WERI-Rb-1 (cell line): ENCODE data around the gene TNFRSF4.

Experiments
- DNase-seq: peaks from one replicate; pipeline ENCODE4 v3.0.0-alpha.2; 2020
- H3K27ac ChIP-seq: fragments of 250-450 bp; sonication (Bioruptor Pico); 2 replicates; pipeline ENCODE4 v1.5.1; 2020; ENCODE audit warnings: mild to moderate bottlenecking, moderate library complexity
- H3K27me3 ChIP-seq: fragments of 250-450 bp; sonication (Bioruptor Pico); 2 replicates; pipeline ENCODE4 v1.5.1; 2021; ENCODE audit warnings: mild to moderate bottlenecking, low read depth, moderate library complexity; ENCODE audit not compliant: insufficient read depth, severe bottlenecking
- H3K36me3 ChIP-seq: fragments of 250-450 bp; sonication (Bioruptor Pico); 2 replicates; pipeline ENCODE4 v1.5.1; 2020; ENCODE audit warnings: mild to moderate bottlenecking, moderate library complexity
- H3K4me3 ChIP-seq: 2 replicates; pipeline ENCODE4 v1.5.1; 2011; ENCODE audit warnings: low read depth, mild to moderate bottlenecking, control low read depth, low read length
- H3K9me3 ChIP-seq: fragments of 250-450 bp; sonication (Bioruptor Pico); 2 replicates; pipeline ENCODE4 v1.5.1; 2021; ENCODE audit warnings: mild to moderate bottlenecking, moderate library complexity; ENCODE audit not compliant: severe bottlenecking
- TF ChIP-seq, protein P1 (sequence below): IDR thresholded peaks from 2 replicates; pipeline ENCODE4 v1.5.1; 2011; ENCODE audit warnings: low read depth, mild to moderate bottlenecking, control low read depth, inconsistent platforms, low read length

Gene TNFRSF4

DNA sequence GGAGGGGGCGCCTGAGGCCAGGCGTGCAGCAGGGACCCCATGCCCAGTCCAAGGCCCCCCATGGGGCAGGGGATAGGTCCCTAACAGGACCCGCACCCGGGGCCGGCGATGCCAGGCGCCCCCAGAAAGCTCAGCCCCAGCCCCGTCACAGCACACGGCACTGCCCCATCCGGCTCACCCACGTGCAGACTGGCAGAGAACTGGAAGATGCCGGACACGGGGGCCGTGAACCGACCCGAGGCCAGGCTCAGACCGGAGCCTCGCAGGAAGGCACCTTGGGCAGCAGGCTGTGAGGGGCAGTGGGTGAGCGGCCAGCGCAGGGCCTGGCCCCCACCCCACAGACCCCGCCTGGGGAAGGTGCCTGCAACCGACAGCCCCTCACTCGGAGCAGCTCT lies 29.3 kb upstream of the TNFRSF4 start:
- Histone ChIP-seq H3K4me3 (no peak overlapping the region), H3K27me3 (no peaks in the 10 kb centered on the region), H3K27ac (no peak overlapping the region), H3K9me3 (no peaks in the 10 kb centered on the region), H3K36me3 (no peaks in the 10 kb centered on the region)
- TF ChIP-seq, protein P1, sequence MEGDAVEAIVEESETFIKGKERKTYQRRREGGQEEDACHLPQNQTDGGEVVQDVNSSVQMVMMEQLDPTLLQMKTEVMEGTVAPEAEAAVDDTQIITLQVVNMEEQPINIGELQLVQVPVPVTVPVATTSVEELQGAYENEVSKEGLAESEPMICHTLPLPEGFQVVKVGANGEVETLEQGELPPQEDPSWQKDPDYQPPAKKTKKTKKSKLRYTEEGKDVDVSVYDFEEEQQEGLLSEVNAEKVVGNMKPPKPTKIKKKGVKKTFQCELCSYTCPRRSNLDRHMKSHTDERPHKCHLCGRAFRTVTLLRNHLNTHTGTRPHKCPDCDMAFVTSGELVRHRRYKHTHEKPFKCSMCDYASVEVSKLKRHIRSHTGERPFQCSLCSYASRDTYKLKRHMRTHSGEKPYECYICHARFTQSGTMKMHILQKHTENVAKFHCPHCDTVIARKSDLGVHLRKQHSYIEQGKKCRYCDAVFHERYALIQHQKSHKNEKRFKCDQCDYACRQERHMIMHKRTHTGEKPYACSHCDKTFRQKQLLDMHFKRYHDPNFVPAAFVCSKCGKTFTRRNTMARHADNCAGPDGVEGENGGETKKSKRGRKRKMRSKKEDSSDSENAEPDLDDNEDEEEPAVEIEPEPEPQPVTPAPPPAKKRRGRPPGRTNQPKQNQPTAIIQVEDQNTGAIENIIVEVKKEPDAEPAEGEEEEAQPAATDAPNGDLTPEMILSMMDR = no peak
- no peak for DNase-seq

GRCh38 chr1:1242461-1243265 lies 28.7 kb upstream of the TNFRSF4 start:
- no peak for DNase-seq
- TF ChIP-seq, protein P1 = no peak
- Histone ChIP-seq H3K27me3 (no peaks in the 10 kb centered on the region), H3K36me3 (no peaks in the 10 kb centered on the region), H3K9me3 (no peaks in the 10 kb centered on the region), H3K4me3 (no peak overlapping the region), H3K27ac (no peak overlapping the region)

- Histone ChIP-seq H3K36me3 (no peaks in the 10 kb centered on the region), H3K4me3 (no peak overlapping the region), H3K27me3 (no peaks in the 10 kb centered on the region), H3K27ac (no peak overlapping the region), H3K9me3 (no peaks in the 10 kb centered on the region)
- no peak for DNase-seq
- TF ChIP-seq, protein P1 = no peak
Measured at GRCh38 chr1:1241588-1242219, 27.8 kb upstream of the TNFRSF4 start.

GRCh38 chr1:1240822-1241587 lies 27.1 kb upstream of the TNFRSF4 start:
- H3K36me3 ChIP-seq = no peaks in the 10 kb centered on the region
- H3K27me3 ChIP-seq = no peaks in the 10 kb centered on the region
- no peak overlapping the region for H3K4me3 ChIP-seq
- TF ChIP-seq, protein P1 = no peak
- no peak overlapping the region for H3K27ac ChIP-seq
- DNase-seq = no peak
- no peaks in the 10 kb centered on the region for H3K9me3 ChIP-seq

GRCh38 chr1:1240348-1240732 lies 26.4 kb upstream of the TNFRSF4 start:
- Histone ChIP-seq H3K36me3 (no peaks in the 10 kb centered on the region; the same call in 1 of the 2 replicates), H3K4me3 (no peak overlapping the region)
- no peak for DNase-seq

More at GRCh38 chr1:1240348-1240732, 26.4 kb upstream of the TNFRSF4 start:
- H3K27me3 ChIP-seq = no peaks in the 10 kb centered on the region
- H3K9me3 ChIP-seq = no peaks in the 10 kb centered on the region
- TF ChIP-seq, protein P1 = no peak
- H3K27ac ChIP-seq = no peak overlapping the region
